Trophoblast cell (in vitro differentiated cells and primary cell): ENCODE measurements around the gene MYO16.

Experiments used
- DNase-seq, 2 donors: peaks; one replicate each; pipeline ENCODE4 v3.0.0-alpha.2; 2016
- H2AFZ ChIP-seq: 2 replicates; pipeline ENCODE4 v1.6.1; 2013; ENCODE audit warnings: low read length, moderate library complexity, mild to moderate bottlenecking; ENCODE audit not compliant: insufficient read depth, poor library complexity
- H2AK5ac ChIP-seq: 2 replicates; pipeline ENCODE4 v1.6.1; 2013; ENCODE audit warnings: mild to moderate bottlenecking, low read length
- H2BK120ac ChIP-seq: 2 replicates; pipeline ENCODE4 v1.6.1; 2013; ENCODE audit warnings: low read length, mild to moderate bottlenecking, moderate library complexity; ENCODE audit not compliant: insufficient read depth, poor library complexity
- H2BK12ac ChIP-seq: 2 replicates; pipeline ENCODE4 v1.6.1; 2013; ENCODE audit warnings: mild to moderate bottlenecking, low read length, moderate library complexity
- H2BK5ac ChIP-seq: 2 replicates; pipeline ENCODE4 v1.6.1; 2013; ENCODE audit warnings: low read length, low read depth, moderate library complexity, mild to moderate bottlenecking; ENCODE audit not compliant: poor library complexity
- H3K14ac ChIP-seq: 2 replicates; pipeline ENCODE4 v1.6.1; 2013; ENCODE audit warnings: mild to moderate bottlenecking, low read length
- H3K18ac ChIP-seq: 2 replicates; pipeline ENCODE4 v1.6.1; 2013; ENCODE audit warnings: mild to moderate bottlenecking, low read length
- H3K23ac ChIP-seq: 2 replicates; pipeline ENCODE4 v1.6.1; 2013; ENCODE audit warnings: low read length
- H3K27ac ChIP-seq: 2 replicates; pipeline ENCODE4 v1.5.1; 2013; ENCODE audit warnings: low read depth, mild to moderate bottlenecking, inconsistent platforms, low read length, moderate library complexity
- H3K27me3 ChIP-seq: 2 replicates; pipeline ENCODE4 v1.6.1; 2013; ENCODE audit warnings: inconsistent platforms, mild to moderate bottlenecking, low read length, moderate library complexity; ENCODE audit not compliant: insufficient read depth
- H3K36me3 ChIP-seq, 2 experiments: 1 replicate in 1 of 2; 2 replicates in 1 of 2; pipeline ENCODE4 v1.6.1; 2013; ENCODE audit warnings: low read length in 2 of 2, mild to moderate bottlenecking in 2 of 2, moderate library complexity in 1 of 2; ENCODE audit not compliant: insufficient read depth in 2 of 2, control insufficient read depth in 1 of 2
- H3K4ac ChIP-seq: 2 replicates; pipeline ENCODE4 v1.6.1; 2013; ENCODE audit warnings: low read depth, mild to moderate bottlenecking, low read length, moderate library complexity
- H3K4me1 ChIP-seq, 2 experiments: 1 replicate in 1 of 2; 2 replicates in 1 of 2; pipeline ENCODE4 v1.6.1; 2013; ENCODE audit warnings: low read length in 2 of 2, mild to moderate bottlenecking in 2 of 2, moderate library complexity in 1 of 2; ENCODE audit not compliant: insufficient read depth in 2 of 2, control insufficient read depth in 1 of 2
- H3K4me2 ChIP-seq: 2 replicates; pipeline ENCODE4 v1.6.1; 2013; ENCODE audit warnings: inconsistent platforms, mild to moderate bottlenecking, low read length, moderate library complexity
- H3K4me3 ChIP-seq: 2 replicates; pipeline ENCODE4 v1.5.1; 2013; ENCODE audit warnings: mild to moderate bottlenecking, low read depth, low read length, inconsistent platforms
- H3K79me1 ChIP-seq: one replicate; pipeline ENCODE4 v1.6.1; 2013; ENCODE audit warnings: low read length
- H3K79me2 ChIP-seq: 2 replicates; pipeline ENCODE4 v1.6.1; 2013; ENCODE audit warnings: low read length, mild to moderate bottlenecking; ENCODE audit not compliant: control insufficient read depth, insufficient read depth, poor library complexity
- H3K9ac ChIP-seq: 2 replicates; pipeline ENCODE4 v1.6.1; 2013; ENCODE audit warnings: mild to moderate bottlenecking, low read length
- H3K9me3 ChIP-seq: 2 replicates; pipeline ENCODE4 v1.6.1; 2013; ENCODE audit warnings: low read depth, mild to moderate bottlenecking, control low read depth, inconsistent platforms, low read length; ENCODE audit not compliant: insufficient read depth
- H4K12ac ChIP-seq: 2 replicates; pipeline ENCODE4 v1.6.1; 2013; ENCODE audit warnings: low read depth, mild to moderate bottlenecking, low read length, moderate library complexity
- H4K8ac ChIP-seq: 2 replicates; pipeline ENCODE4 v1.6.1; 2013; ENCODE audit warnings: low read depth, mild to moderate bottlenecking, low read length, moderate library complexity
- H4K91ac ChIP-seq: one replicate; pipeline ENCODE4 v1.6.1; 2013; ENCODE audit warnings: low read depth, mild to moderate bottlenecking, low read length, moderate library complexity
- WGBS: extraction: QIAGEN DNeasy Blood & Tissue Kit; methylation state at CpG from one replicate; pipeline ENCODE4 v1.1.7; 2013; ENCODE audit warnings: missing lambda C conversion rate; ENCODE audit not compliant: insufficient read length, insufficient coverage; ENCODE audit errors: extremely low coverage; 5-methylcytosine and 5-hydroxymethylcytosine counted together

Gene MYO16

DNA sequence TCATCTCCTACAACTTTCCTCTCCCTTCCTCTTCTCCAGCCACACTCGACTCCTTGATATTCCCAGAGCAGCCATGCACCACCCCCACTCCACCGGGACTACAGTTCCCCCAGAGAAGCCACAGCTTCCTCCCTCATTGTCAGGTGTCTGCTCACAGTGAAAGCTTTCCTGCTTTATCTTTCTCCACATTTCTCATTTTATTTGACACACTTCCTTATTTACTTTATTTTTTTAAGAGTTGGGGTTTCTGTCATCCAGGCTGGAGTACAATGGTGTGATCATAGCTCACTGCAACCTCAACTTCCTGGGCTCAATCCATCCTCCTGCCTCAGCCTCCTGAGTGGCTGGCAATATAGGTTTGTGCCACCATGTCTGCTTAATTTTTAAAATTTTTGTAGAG is 464.6 kb downstream of the MYO16 start:
- H2AK5ac ChIP-seq = no peak overlapping the region
- 100% methylated on average over 1 of the region's 2 CpGs for WGBS
- no peak overlapping the region for H3K14ac ChIP-seq

GRCh38 chr13:109095126-109095525 is 465.7 kb downstream of the MYO16 start:
- Histone ChIP-seq H4K91ac (no peak overlapping the region), H2BK120ac (no peak overlapping the region), H3K4ac (no peak overlapping the region), H2AFZ (no peak overlapping the region), H3K18ac (no peak overlapping the region), H3K4me1 (peaks cover 0 to 5% of the 10 kb centered on the region in 2 experiments), H3K79me2 (no peaks in the 10 kb centered on the region), H3K23ac (no peak overlapping the region), H3K27me3 (no peaks in the 10 kb centered on the region), H3K4me2 (peak overlapping the region; percentile 15), H2BK5ac (no peak overlapping the region), H3K4me3 (no peak overlapping the region), H4K12ac (no peak overlapping the region), H2AK5ac (no peak overlapping the region), H2BK12ac (no peak overlapping the region), H3K9me3 (no peaks in the 10 kb centered on the region), H4K8ac (no peak overlapping the region), H3K36me3 (no peaks in the 10 kb centered on the region), H3K9ac (no peak overlapping the region), H3K79me1 (no peaks in the 10 kb centered on the region), H3K27ac (no peak overlapping the region), H3K14ac (no peak overlapping the region)
- no CpG with 5 or more reads among the region's 6 CpGs for WGBS
- no peak for DNase-seq

More for the DNA sequence above, 464.6 kb downstream of the MYO16 start:
- Histone ChIP-seq H3K79me2 (no peaks in the 10 kb centered on the region), H3K79me1 (no peaks in the 10 kb centered on the region), H2AFZ (no peak overlapping the region), H3K4me2 (no peak overlapping the region), H3K9me3 (no peaks in the 10 kb centered on the region), H2BK5ac (no peak overlapping the region), H4K8ac (no peak overlapping the region), H3K4me3 (no peak overlapping the region), H3K4me1 (peaks cover 0 to 5% of the 10 kb centered on the region in 2 experiments), H3K27ac (no peak overlapping the region), H4K91ac (no peak overlapping the region), H4K12ac (no peak overlapping the region), H3K23ac (no peak overlapping the region), H2BK12ac (no peak overlapping the region), H3K4ac (no peak overlapping the region), H3K27me3 (no peaks in the 10 kb centered on the region), H3K18ac (no peak overlapping the region), H3K36me3 (no peaks in the 10 kb centered on the region), H2BK120ac (no peak overlapping the region), H3K9ac (no peak overlapping the region)
- no peak for DNase-seq

GRCh38 chr13:109096101-109096500 is 466.7 kb downstream of the MYO16 start:
- Histone ChIP-seq H3K14ac (no peak overlapping the region), H4K91ac (no peak overlapping the region), H3K79me2 (no peaks in the 10 kb centered on the region), H3K9ac (no peak overlapping the region), H4K12ac (no peak overlapping the region), H3K18ac (no peak overlapping the region), H2BK5ac (no peak overlapping the region), H3K27ac (no peak overlapping the region), H3K23ac (no peak overlapping the region), H3K27me3 (no peaks in the 10 kb centered on the region), H3K4me2 (no peak overlapping the region), H3K9me3 (no peaks in the 10 kb centered on the region), H2AK5ac (no peak overlapping the region), H2BK120ac (no peak overlapping the region), H3K4me3 (no peak overlapping the region), H2AFZ (no peak overlapping the region), H2BK12ac (no peak overlapping the region), H3K4me1 (peaks cover 0 to 5% of the 10 kb centered on the region in 2 experiments), H3K36me3 (no peaks in the 10 kb centered on the region), H3K4ac (no peak overlapping the region), H4K8ac (no peak overlapping the region), H3K79me1 (no peaks in the 10 kb centered on the region)
- no CpG with 5 or more reads among the region's 6 CpGs for WGBS
- DNase-seq = no peak

DNA sequence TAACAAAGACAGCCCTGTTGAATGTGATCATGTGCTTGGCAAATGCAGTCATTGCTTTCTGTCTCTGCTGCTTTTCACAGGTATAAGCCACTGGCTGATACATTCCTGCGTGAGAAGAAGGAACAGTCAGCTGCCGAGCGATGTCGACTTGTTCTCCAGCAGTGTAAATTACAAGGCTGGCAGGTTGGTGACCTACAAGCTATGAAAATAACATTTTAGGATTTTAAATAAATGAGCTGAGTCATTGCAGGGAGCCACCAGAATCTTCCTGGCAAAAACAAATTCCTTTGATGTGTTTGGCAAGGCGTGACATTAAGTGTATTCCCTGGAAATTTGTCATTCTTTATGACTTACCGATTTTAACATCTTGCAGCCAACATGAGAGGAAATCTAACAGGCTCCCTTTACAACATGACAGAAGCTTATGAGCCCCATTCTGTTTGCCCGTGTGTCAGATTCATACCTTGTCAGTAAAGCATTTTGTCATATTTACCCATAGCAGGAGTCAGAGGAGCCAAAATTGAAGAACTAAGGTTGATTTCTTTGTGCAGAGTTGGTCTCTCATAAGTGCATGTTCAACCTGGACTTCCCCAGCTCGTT is 471.4 kb downstream of the MYO16 start:
- no peaks in the 10 kb centered on the region for H3K79me2 ChIP-seq
- H4K91ac ChIP-seq = no peak overlapping the region
- H2AK5ac ChIP-seq = no peak overlapping the region
- H3K14ac ChIP-seq = no peak overlapping the region
- H3K4me1 ChIP-seq = no peaks in the 10 kb centered on the region
- no peak overlapping the region for H3K4me2 ChIP-seq
- no peak overlapping the region for H3K18ac ChIP-seq
- no peaks in the 10 kb centered on the region for H3K36me3 ChIP-seq
- no peak overlapping the region for H3K23ac ChIP-seq
- no peak overlapping the region for H3K9ac ChIP-seq
- H3K27ac ChIP-seq = no peak overlapping the region
- no peak overlapping the region for H4K8ac ChIP-seq
- H2AFZ ChIP-seq = no peak overlapping the region
- no peak overlapping the region for H2BK12ac ChIP-seq
- H3K27me3 ChIP-seq = no peaks in the 10 kb centered on the region
- no peak overlapping the region for H3K4ac ChIP-seq
- H3K9me3 ChIP-seq = no peaks in the 10 kb centered on the region
- WGBS = no CpG with 5 or more reads among the region's 8 CpGs
- no peak overlapping the region for H4K12ac ChIP-seq
- no peak overlapping the region for H2BK120ac ChIP-seq
- H3K79me1 ChIP-seq = no peaks in the 10 kb centered on the region
- no peak overlapping the region for H3K4me3 ChIP-seq
- DNase-seq = peak in 1 of 2 donors; percentile 4
- no peak overlapping the region for H2BK5ac ChIP-seq
